HEK293 (cell line): ENCODE results near the gene MYOF.
A peak's percentile ranks its signal among the peaks of the same experiment; 100 is the strongest.

ENCODE experiments used
- CTCF ChIA-PET: fragments of 350-600 bp; formaldehyde crosslinking; extraction: SDS; loops from one replicate; lab custom pipeline; 2021; ENCODE audit warnings: antibody characterized with exemption; lab: Yijun Ruan, JAX
- POLR2A ChIA-PET: fragments of 300-600 bp; formaldehyde crosslinking; extraction: SDS; loops from one replicate; lab custom pipeline; 2020; ENCODE audit warnings: antibody characterized with exemption, inconsistent platforms; lab: Yijun Ruan, JAX
- H3K27ac ChIP-seq: fragments of 200-500 bp; sonication (Bioruptor generic); 2 replicates; pipeline ENCODE4 v1.5.1; 2014; ENCODE audit warnings: low read depth, low read length, control low read depth, inconsistent platforms; ENCODE audit errors: extremely low read depth
- H3K36me3 ChIP-seq, 2 experiments: fragments of 200-500 bp in 1 of 2; sonication (Bioruptor generic) in 1 of 2; 1 replicate in 1 of 2; 2 replicates in 1 of 2; pipeline ENCODE4 v1.5.1; 2014 to 2017; ENCODE audit warnings: inconsistent platforms in 2 of 2, low read length in 2 of 2; ENCODE audit not compliant: control insufficient read depth in 2 of 2, insufficient read depth in 1 of 2
- H3K4me1 ChIP-seq: fragments of 200-500 bp; sonication (Bioruptor generic); 2 replicates; pipeline ENCODE4 v1.5.1; 2014; ENCODE audit warnings: mild to moderate bottlenecking, low read length, inconsistent platforms; ENCODE audit not compliant: control insufficient read depth, insufficient read depth
- H3K4me3 ChIP-seq: 2 replicates; pipeline ENCODE4 v1.5.1; 2011; ENCODE audit warnings: low read depth, mild to moderate bottlenecking, control low read depth, low read length, moderate library complexity
- H3K9me3 ChIP-seq: fragments of 200-500 bp; sonication (Bioruptor generic); 2 replicates; pipeline ENCODE4 v1.5.1; 2014; ENCODE audit warnings: low read depth, low read length, inconsistent platforms; ENCODE audit not compliant: control insufficient read depth, insufficient read depth
- BCL11B ChIP-seq: fragments of 450-650 bp; formaldehyde crosslinking; IDR thresholded peaks from 2 replicates; pipeline ENCODE4 v1.5.1; 2016; ENCODE audit warnings: low read depth, missing biosample characterization, missing genetic modification characterization
- GLIS1 ChIP-seq: fragments of 450-650 bp; formaldehyde crosslinking; IDR thresholded peaks from 2 replicates; pipeline ENCODE4 v1.5.1; 2016; ENCODE audit warnings: missing biosample characterization, missing genetic modification characterization
- HOXC10 ChIP-seq: sonication (generic); formaldehyde crosslinking; IDR thresholded peaks from 2 replicates; pipeline ENCODE4 v1.8.1; 2023; ENCODE audit warnings: mild to moderate bottlenecking, missing genetic modification reagents
- SP7 ChIP-seq: fragments of 450-650 bp; formaldehyde crosslinking; IDR thresholded peaks from 2 replicates; pipeline ENCODE4 v1.5.1; 2016; ENCODE audit warnings: missing biosample characterization, missing genetic modification characterization
- ZBTB21 ChIP-seq: fragments of 450-650 bp; formaldehyde crosslinking; IDR thresholded peaks from 2 replicates; pipeline ENCODE4 v1.5.1; 2017; ENCODE audit warnings: missing biosample characterization, missing genetic modification characterization
- ZEB2 ChIP-seq: fragments of 450-650 bp; formaldehyde crosslinking; IDR thresholded peaks from 2 replicates; pipeline ENCODE4 v1.5.1; 2016; ENCODE audit warnings: missing biosample characterization, missing genetic modification characterization
- ZFHX2 ChIP-seq: fragments of 450-650 bp; formaldehyde crosslinking; conservative IDR thresholded peaks from 2 replicates; pipeline ENCODE4 v1.5.1; 2016; ENCODE audit warnings: missing biosample characterization, missing genetic modification characterization
- ZFP41 ChIP-seq: fragments of 450-650 bp; formaldehyde crosslinking; IDR thresholded peaks from 2 replicates; pipeline ENCODE4 v1.5.1; 2016; ENCODE audit warnings: missing biosample characterization, missing genetic modification characterization, borderline replicate concordance
- ZIC2 ChIP-seq: fragments of 450-650 bp; formaldehyde crosslinking; IDR thresholded peaks from 2 replicates; pipeline ENCODE4 v1.5.1; 2016; ENCODE audit warnings: missing biosample characterization, missing genetic modification characterization
- ZNF112 ChIP-seq: fragments of 450-650 bp; formaldehyde crosslinking; IDR thresholded peaks from 2 replicates; pipeline ENCODE4 v1.5.0; 2017; ENCODE audit warnings: missing biosample characterization, missing genetic modification characterization
- ZNF140 ChIP-seq: fragments of 450-650 bp; formaldehyde crosslinking; IDR thresholded peaks from 2 replicates; pipeline ENCODE4 v1.5.1; 2016; ENCODE audit warnings: missing biosample characterization, missing genetic modification characterization
- ZNF175 ChIP-seq: fragments of 450-650 bp; formaldehyde crosslinking; IDR thresholded peaks from 2 replicates; pipeline ENCODE4 v1.5.1; 2016; ENCODE audit warnings: missing biosample characterization, missing genetic modification characterization
- ZNF214 ChIP-seq: fragments of 450-650 bp; formaldehyde crosslinking; IDR thresholded peaks from 2 replicates; pipeline ENCODE4 v1.5.1; 2017; ENCODE audit warnings: missing biosample characterization, mild to moderate bottlenecking, missing genetic modification characterization, borderline replicate concordance
- ZNF239 ChIP-seq: fragments of 450-650 bp; formaldehyde crosslinking; IDR thresholded peaks from 2 replicates; pipeline ENCODE4 v1.5.1; 2016; ENCODE audit warnings: missing biosample characterization, missing genetic modification characterization
- ZNF335 ChIP-seq: fragments of 450-650 bp; formaldehyde crosslinking; conservative IDR thresholded peaks from 2 replicates; pipeline ENCODE4 v1.5.1; 2016; ENCODE audit warnings: missing biosample characterization, missing genetic modification characterization
- ZNF350 ChIP-seq: fragments of 450-650 bp; formaldehyde crosslinking; IDR thresholded peaks from 2 replicates; pipeline ENCODE4 v1.5.0; 2017; ENCODE audit warnings: missing biosample characterization, mild to moderate bottlenecking, missing genetic modification characterization
- ZNF366 ChIP-seq: fragments of 450-650 bp; formaldehyde crosslinking; conservative IDR thresholded peaks from 2 replicates; pipeline ENCODE4 v1.5.1; 2016; ENCODE audit warnings: missing biosample characterization, missing genetic modification characterization
- ZNF76 ChIP-seq: fragments of 450-650 bp; formaldehyde crosslinking; IDR thresholded peaks from 2 replicates; pipeline ENCODE4; 2016; ENCODE audit warnings: low read depth, missing biosample characterization, missing genetic modification characterization, borderline replicate concordance
- ZNF776 ChIP-seq: fragments of 450-650 bp; formaldehyde crosslinking; IDR thresholded peaks from 2 replicates; pipeline ENCODE4 v1.5.0; 2017; ENCODE audit warnings: missing biosample characterization, missing genetic modification characterization, borderline replicate concordance
- TF ChIP-seq, protein P1 (sequence below): fragments of 450-650 bp; formaldehyde crosslinking; IDR thresholded peaks from 2 replicates; pipeline ENCODE4 v1.5.1; 2016; ENCODE audit warnings: missing biosample characterization, missing genetic modification characterization
- TF ChIP-seq, protein P2 (sequence below): fragments of 450-650 bp; formaldehyde crosslinking; IDR thresholded peaks from 2 replicates; pipeline ENCODE4 v1.5.1; 2016; ENCODE audit warnings: missing biosample characterization, missing genetic modification characterization
- TF ChIP-seq, protein P3 (sequence below): fragments of 450-650 bp; formaldehyde crosslinking; IDR thresholded peaks from 2 replicates; pipeline ENCODE4 v1.5.1; 2016; ENCODE audit warnings: missing biosample characterization, missing genetic modification characterization
- TF ChIP-seq, protein P4 (sequence below): fragments of 450-650 bp; formaldehyde crosslinking; IDR thresholded peaks from 2 replicates; pipeline ENCODE4 v1.5.1; 2017; ENCODE audit warnings: missing biosample characterization, missing genetic modification characterization
- TF ChIP-seq, protein P5 (sequence below): fragments of 450-650 bp; formaldehyde crosslinking; IDR thresholded peaks from 2 replicates; pipeline ENCODE4 v1.5.1; 2016; ENCODE audit warnings: missing biosample characterization, missing genetic modification characterization, low read depth
- TF ChIP-seq, protein P6 (sequence below): fragments of 450-650 bp; formaldehyde crosslinking; IDR thresholded peaks from 2 replicates; pipeline ENCODE4 v1.5.1; 2016; ENCODE audit warnings: missing biosample characterization, missing genetic modification characterization

MYOF gene

DNA sequence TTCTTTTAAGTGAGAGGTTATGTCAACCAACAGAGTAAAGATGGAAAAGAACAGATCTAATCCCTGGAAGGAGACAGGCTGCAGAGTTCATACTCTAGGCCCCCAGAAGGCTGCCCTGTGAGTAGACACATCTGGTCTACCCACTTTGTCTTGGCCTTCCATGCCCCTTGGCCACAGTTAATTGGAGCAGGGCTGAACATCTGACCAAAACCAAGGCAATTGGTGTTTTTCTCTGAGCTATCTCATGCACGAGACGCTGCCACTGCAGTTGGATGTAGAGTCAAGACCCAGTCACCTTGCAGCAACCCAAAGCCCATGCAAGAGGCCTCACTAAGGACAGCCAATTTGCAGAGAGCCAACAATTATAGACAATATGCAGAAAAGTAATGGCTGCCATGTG, 9.0 kb downstream of the MYOF start (continued):
- TF ChIP-seq ZNF350 (no peak), ZNF175 (no peak), ZNF776 (tag by site-specific recombination) (no peak), ZNF214 (tag by site-specific recombination) (no peak), ZNF76 (no peak)
- TF ChIP-seq, protein P1, sequence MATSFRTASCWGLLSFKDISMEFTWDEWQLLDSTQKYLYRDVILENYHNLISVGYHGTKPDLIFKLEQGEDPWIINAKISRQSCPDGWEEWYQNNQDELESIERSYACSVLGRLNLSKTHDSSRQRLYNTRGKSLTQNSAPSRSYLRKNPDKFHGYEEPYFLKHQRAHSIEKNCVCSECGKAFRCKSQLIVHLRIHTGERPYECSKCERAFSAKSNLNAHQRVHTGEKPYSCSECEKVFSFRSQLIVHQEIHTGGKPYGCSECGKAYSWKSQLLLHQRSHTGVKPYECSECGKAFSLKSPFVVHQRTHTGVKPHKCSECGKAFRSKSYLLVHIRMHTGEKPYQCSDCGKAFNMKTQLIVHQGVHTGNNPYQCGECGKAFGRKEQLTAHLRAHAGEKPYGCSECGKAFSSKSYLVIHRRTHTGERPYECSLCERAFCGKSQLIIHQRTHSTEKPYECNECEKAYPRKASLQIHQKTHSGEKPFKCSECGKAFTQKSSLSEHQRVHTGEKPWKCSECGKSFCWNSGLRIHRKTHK (tag by site-specific recombination) = no peak

DNA sequence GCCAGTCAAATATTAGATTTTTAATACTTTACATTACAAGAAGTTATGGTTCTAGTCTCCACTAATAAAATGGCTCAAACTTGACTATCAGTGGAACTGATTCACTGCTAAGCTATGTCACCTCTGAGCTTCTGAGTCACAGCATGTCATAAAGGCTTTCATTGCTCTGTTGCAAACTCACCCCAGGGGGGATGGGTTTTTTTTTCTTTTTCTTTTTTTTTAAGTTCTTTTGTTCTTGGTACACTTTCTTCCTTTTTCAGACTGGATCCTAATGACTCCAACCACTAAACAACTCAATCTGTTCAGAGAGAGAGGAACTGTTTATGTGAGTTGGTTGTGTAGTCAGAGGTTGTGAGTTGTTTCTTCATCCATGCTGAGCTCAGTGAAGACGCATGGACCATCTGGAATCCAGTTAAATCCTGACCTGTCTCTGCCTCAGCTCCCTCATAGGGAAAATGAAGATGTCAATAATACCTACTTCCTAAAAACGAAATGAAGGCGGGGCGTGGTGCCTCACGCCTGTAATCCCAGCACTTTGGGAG, 11.0 kb downstream of the MYOF start:
- no peaks in the 10 kb centered on the region for H3K4me1 ChIP-seq
- TF ChIP-seq ZNF335 (tag by site-specific recombination) (0 out of 2 replicates have a peak, but pooled peaks have one; percentile 21), ZNF140 (tag by site-specific recombination) (no peak), ZIC2 (tag by site-specific recombination) (peak; percentile 66), ZBTB21 (tag by site-specific recombination) (0 out of 2 replicates have a peak, but pooled peaks have one; percentile 11), ZFHX2 (tag by site-specific recombination) (peak; percentile 29; the same call in 1 of the 2 replicates), ZNF366 (tag by site-specific recombination) (0 out of 2 replicates have a peak, but pooled peaks have one; percentile 39), ZNF239 (tag by site-specific recombination) (no peak), HOXC10 (CRISPR knock-in tag) (no peak), SP7 (tag by site-specific recombination) (peak; percentile 46; the same call in 1 of the 2 replicates), ZEB2 (tag by site-specific recombination) (0 out of 2 replicates have a peak, but pooled peaks have one; percentile 38), GLIS1 (tag by site-specific recombination) (peak; percentile 66; the same call in 1 of the 2 replicates), ZNF112 (tag by site-specific recombination) (no peak), BCL11B (tag by site-specific recombination) (0 out of 2 replicates have a peak, but pooled peaks have one; percentile 24), ZFP41 (tag by site-specific recombination) (no peak)
- TF ChIP-seq, protein P2, sequence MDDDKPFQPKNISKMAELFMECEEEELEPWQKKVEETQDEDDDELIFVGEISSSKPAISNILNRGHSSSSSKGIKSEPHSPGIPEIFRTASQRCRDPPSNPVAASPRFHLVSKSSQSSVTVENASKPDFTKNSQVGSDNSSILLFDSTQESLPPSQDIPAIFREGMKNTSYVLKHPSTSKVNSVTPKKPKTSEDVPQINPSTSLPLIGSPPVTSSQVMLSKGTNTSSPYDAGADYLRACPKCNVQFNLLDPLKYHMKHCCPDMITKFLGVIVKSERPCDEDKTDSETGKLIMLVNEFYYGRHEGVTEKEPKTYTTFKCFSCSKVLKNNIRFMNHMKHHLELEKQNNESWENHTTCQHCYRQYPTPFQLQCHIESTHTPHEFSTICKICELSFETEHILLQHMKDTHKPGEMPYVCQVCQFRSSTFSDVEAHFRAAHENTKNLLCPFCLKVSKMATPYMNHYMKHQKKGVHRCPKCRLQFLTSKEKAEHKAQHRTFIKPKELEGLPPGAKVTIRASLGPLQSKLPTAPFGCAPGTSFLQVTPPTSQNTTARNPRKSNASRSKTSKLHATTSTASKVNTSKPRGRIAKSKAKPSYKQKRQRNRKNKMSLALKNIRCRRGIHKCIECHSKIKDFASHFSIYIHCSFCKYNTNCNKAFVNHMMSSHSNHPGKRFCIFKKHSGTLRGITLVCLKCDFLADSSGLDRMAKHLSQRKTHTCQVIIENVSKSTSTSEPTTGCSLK (tag by site-specific recombination) = no peak
- TF ChIP-seq, protein P3, sequence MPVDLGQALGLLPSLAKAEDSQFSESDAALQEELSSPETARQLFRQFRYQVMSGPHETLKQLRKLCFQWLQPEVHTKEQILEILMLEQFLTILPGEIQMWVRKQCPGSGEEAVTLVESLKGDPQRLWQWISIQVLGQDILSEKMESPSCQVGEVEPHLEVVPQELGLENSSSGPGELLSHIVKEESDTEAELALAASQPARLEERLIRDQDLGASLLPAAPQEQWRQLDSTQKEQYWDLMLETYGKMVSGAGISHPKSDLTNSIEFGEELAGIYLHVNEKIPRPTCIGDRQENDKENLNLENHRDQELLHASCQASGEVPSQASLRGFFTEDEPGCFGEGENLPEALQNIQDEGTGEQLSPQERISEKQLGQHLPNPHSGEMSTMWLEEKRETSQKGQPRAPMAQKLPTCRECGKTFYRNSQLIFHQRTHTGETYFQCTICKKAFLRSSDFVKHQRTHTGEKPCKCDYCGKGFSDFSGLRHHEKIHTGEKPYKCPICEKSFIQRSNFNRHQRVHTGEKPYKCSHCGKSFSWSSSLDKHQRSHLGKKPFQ (tag by site-specific recombination) = no peak
- TF ChIP-seq, protein P4, sequence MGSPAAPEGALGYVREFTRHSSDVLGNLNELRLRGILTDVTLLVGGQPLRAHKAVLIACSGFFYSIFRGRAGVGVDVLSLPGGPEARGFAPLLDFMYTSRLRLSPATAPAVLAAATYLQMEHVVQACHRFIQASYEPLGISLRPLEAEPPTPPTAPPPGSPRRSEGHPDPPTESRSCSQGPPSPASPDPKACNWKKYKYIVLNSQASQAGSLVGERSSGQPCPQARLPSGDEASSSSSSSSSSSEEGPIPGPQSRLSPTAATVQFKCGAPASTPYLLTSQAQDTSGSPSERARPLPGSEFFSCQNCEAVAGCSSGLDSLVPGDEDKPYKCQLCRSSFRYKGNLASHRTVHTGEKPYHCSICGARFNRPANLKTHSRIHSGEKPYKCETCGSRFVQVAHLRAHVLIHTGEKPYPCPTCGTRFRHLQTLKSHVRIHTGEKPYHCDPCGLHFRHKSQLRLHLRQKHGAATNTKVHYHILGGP = no peak
- TF ChIP-seq, protein P5, sequence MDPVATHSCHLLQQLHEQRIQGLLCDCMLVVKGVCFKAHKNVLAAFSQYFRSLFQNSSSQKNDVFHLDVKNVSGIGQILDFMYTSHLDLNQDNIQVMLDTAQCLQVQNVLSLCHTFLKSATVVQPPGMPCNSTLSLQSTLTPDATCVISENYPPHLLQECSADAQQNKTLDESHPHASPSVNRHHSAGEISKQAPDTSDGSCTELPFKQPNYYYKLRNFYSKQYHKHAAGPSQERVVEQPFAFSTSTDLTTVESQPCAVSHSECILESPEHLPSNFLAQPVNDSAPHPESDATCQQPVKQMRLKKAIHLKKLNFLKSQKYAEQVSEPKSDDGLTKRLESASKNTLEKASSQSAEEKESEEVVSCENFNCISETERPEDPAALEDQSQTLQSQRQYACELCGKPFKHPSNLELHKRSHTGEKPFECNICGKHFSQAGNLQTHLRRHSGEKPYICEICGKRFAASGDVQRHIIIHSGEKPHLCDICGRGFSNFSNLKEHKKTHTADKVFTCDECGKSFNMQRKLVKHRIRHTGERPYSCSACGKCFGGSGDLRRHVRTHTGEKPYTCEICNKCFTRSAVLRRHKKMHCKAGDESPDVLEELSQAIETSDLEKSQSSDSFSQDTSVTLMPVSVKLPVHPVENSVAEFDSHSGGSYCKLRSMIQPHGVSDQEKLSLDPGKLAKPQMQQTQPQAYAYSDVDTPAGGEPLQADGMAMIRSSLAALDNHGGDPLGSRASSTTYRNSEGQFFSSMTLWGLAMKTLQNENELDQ (tag by site-specific recombination) = no peak
- TF ChIP-seq, protein P6, sequence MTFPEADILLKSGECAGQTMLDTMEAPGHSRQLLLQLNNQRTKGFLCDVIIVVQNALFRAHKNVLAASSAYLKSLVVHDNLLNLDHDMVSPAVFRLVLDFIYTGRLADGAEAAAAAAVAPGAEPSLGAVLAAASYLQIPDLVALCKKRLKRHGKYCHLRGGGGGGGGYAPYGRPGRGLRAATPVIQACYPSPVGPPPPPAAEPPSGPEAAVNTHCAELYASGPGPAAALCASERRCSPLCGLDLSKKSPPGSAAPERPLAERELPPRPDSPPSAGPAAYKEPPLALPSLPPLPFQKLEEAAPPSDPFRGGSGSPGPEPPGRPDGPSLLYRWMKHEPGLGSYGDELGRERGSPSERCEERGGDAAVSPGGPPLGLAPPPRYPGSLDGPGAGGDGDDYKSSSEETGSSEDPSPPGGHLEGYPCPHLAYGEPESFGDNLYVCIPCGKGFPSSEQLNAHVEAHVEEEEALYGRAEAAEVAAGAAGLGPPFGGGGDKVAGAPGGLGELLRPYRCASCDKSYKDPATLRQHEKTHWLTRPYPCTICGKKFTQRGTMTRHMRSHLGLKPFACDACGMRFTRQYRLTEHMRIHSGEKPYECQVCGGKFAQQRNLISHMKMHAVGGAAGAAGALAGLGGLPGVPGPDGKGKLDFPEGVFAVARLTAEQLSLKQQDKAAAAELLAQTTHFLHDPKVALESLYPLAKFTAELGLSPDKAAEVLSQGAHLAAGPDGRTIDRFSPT (tag by site-specific recombination) = 0 out of 2 replicates have a peak, but pooled peaks have one; percentile 46

More for the DNA sequence above, 11.0 kb downstream of the MYOF start:
- POLR2A ChIA-PET = interaction anchor here (0.7 to 1.7 kb wide), 2 partner anchors 12 to 44 kb away, joined by 3 to 12 read pairs; no protein-coding TSS in a partner anchor
- CTCF ChIA-PET = interaction anchor here (0.6 to 7.8 kb wide), 8 partner anchors 10 to 807 kb away, joined by 3 to 67 read pairs (median 4); partner anchors contain the start of gene MYOF
- no peaks in the 10 kb centered on the region for H3K36me3 ChIP-seq
- H3K27ac ChIP-seq = no peak overlapping the region
- H3K9me3 ChIP-seq = no peaks in the 10 kb centered on the region
- no peak overlapping the region for H3K4me3 ChIP-seq
